ENCODE results near the gene SCN2A.

DNA sequence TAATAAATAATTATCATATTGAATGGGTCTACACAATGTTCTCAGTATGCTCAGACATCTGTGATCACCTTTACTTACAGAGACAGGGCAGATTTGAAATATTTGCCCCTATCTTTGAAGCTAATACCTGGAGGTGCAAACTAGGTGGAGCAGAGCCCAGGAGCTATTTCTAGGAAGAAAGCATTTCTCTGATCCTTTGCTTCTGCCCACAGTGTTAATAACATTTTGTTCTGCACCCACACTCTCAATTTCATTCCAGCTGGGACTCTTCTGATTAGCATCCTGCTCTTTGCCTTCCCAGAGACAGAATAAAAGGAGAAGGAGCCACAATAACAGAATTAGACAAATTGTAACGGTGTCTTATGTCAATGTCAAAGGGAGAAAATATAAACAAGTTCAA is 11.6 kb upstream of the SCN2A start:
- TF ChIP-seq, protein P1, sequence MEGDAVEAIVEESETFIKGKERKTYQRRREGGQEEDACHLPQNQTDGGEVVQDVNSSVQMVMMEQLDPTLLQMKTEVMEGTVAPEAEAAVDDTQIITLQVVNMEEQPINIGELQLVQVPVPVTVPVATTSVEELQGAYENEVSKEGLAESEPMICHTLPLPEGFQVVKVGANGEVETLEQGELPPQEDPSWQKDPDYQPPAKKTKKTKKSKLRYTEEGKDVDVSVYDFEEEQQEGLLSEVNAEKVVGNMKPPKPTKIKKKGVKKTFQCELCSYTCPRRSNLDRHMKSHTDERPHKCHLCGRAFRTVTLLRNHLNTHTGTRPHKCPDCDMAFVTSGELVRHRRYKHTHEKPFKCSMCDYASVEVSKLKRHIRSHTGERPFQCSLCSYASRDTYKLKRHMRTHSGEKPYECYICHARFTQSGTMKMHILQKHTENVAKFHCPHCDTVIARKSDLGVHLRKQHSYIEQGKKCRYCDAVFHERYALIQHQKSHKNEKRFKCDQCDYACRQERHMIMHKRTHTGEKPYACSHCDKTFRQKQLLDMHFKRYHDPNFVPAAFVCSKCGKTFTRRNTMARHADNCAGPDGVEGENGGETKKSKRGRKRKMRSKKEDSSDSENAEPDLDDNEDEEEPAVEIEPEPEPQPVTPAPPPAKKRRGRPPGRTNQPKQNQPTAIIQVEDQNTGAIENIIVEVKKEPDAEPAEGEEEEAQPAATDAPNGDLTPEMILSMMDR (IDR thresholded peaks at IDR 0.05; ENCODE audit: insufficient read depth, low read length, poor library complexity, severe bottlenecking), result no peak
- no peak for TF ChIP-seq EZH2phosphoT487 (conservative IDR thresholded peaks at IDR 0.05; ENCODE audit: low read length)

All from SU-DHL-6 (cell line).